MV-4-11 (cell line): ENCODE measurements around the gene GSC2.

Experiments
- DNase-seq: peaks from one replicate; lab custom pipeline; 2025; lab: John Stamatoyannopoulos, UW

Gene GSC2

DNA sequence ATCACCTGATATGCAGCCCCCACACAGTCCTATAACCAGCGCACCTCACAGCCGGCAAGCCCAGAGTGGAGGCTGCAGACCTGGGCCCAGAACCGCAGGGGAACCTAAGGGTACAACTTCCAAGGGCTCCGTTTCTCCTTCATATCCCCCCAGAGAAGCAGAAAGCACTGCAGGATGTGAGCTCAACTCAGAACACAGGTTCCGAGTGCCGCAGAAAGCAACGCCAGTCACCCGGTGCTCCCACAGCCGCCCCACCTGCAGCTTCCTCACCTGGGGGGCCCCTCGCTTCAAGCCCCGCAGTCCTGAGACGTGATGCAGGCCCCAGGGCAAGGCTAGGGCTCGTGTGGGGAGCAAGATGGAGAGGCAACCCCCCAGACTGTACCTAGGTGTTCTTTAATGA is 16.5 kb downstream of the GSC2 start:
- DNase-seq: no peak

DNA sequence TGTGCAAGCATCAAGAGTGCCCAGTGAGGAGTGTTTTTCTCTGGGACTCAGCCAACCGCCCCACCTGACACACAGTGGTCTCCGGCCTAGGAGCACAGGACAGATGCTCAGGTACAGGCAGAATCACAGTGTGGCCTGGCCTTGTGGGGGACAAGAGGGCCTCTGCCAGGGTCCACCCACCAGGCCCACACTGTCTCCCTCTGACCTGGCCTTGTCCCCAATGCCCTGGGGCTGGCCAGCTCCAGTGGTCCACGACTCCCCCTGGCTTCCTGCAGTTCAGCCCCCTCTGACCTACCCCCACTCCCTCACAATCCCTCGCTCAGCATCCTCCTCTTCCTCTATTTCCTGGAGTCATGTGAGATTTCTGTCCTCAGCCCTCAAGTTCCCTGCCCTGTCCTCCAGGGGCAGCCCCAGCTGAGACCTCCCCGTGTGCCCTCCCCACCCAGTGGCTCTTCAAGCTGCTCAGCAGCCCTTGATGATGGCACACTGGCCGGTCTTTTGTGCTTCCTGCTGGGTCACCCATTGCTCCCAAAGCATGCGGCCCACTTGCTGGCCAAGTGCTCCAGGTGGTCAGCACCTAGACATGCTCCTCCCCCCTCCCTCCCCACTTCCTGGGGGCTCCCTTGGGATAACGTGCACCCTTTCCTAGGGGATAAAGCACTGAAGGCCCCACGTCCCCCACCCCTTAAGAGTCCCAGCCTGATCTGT is 17.2 kb downstream of the GSC2 start:
- DNase-seq: no peak

DNA sequence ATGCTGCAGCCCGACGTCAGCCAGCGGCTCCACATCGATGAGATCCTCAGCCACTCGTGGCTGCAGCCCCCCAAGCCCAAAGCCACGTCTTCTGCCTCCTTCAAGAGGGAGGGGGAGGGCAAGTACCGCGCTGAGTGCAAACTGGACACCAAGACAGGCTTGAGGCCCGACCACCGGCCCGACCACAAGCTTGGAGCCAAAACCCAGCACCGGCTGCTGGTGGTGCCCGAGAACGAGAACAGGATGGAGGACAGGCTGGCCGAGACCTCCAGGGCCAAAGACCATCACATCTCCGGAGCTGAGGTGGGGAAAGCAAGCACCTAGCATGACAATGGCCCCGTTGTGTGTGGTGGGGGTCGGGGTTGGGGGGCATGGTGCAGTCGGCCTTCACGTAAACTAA is 17.9 kb downstream of the GSC2 start:
- DNase-seq: no peak

DNA sequence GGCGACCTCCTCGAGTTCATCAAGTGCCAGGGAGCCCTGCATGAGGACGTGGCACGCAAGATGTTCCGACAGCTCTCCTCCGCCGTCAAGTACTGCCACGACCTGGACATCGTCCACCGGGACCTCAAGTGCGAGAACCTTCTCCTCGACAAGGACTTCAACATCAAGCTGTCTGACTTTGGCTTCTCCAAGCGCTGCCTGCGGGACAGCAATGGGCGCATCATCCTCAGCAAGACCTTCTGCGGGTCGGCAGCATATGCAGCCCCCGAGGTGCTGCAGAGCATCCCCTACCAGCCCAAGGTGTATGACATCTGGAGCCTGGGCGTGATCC is 18.4 kb downstream of the GSC2 start:
- no peak for DNase-seq

DNA sequence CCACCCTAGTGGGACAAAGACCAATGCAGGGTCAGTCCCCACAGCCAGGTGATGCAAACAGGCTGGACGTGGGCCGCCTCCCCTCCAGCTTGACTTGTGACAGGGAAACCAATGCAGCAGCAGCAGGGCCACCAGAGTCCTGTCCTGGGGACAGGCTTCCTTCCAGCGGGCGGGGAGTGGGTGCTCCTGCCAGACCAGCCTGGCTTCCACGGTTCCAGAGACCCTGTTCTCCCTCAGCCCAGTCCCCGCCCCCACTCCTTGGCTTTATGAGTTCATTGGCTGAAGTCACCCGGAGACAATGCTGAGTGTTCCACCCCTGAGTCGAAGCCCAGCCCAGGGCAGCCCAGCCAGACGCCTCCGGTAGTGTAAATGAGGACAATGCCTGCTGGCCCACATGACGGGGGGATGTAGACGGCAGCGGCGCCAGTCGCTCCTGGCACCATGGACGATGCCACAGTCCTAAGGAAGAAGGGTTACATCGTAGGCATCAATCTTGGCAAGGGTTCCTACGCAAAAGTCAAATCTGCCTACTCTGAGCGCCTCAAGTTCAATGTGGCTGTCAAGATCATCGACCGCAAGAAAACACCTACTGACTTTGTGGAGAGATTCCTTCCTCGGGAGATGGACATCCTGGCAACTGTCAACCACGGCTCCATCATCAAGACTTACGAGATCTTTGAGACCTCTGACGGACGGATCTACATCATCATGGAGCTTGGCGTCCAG is 19.0 kb downstream of the GSC2 start, which contains the start of gene TSSK2:
Gene TSSK2, plus strand, starts transcription at position 350 of the 726 bp plus-strand sequence. Its CDS starts 92 bp downstream, at position 442.
- DNase-seq: no peak

DNA sequence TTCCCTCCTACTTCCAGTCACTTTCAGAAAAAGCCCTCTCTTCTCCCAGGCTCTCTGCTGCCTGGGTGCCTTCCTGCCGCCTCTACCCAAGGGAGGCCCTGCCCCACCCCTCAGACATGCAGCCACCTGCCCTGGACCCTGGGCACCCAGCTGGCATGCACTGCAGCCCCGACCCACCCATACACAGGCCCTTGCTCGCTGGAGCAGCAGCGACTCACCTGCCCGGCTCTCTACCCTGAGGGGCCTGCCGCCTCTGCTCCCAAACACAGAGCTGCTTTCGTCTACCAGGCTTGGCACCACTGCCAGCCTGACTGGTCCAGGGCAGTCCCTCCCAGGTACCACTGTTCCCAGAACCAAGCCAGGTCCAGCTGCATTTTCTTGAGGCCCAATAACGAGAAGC is 20.2 kb downstream of the GSC2 start:
- DNase-seq: no peak

DNA sequence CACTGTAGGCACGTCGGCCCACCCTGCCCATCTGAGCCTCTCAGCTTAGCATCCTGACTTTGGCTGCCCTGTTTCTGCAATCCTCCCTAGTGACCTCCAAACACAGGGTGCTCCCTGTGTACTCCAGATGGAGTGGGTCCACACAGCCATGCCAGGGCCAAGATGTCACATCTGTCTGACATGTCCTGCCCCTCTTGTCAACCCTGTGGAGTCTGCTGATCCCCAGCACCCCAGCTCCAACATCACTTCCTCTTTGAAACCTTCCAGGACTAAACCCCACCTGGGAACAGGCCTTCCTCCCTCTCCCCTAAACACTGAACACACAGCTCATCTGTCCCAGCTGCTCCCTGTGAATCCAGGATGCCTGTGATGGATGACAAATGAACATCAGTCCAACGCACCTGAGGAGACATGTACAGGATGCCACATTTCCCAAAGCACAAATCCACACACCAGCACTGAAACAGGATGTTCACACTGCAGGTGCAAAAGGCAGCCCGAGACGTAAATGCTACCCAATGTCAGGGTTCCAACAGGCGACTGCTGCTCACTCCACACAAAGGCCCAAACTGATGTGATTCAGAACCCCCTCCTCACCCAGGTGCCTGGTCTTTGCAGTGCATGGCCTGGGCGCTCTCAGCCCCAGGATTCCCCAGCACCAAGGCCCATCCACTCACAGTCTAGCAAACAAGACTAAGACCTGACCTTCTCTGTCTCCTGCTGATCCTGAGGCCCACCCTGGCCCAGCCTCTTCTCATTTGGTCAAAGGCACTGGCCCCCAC is 21.0 kb downstream of the GSC2 start:
- DNase-seq: no peak

DNA sequence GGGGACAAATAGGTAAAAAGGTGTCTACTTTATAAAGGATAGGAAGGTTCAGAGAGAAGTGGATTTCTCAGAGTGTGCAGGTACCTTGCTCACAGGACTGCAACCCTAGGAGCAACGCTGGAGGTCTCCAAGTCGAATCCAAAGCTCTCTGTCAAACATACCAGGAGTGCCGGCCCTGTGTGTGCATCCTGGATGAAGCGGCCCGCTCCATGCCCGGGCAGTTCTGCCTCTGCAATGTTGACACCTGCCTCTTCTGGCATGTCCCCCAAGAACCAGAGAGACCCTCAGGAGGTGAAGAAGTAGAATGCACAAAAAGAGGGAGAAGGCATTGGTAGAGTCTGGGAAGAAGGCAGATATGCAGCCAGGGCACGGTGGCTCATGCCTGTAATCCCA is 22.1 kb downstream of the GSC2 start:
- no peak for DNase-seq

DNA sequence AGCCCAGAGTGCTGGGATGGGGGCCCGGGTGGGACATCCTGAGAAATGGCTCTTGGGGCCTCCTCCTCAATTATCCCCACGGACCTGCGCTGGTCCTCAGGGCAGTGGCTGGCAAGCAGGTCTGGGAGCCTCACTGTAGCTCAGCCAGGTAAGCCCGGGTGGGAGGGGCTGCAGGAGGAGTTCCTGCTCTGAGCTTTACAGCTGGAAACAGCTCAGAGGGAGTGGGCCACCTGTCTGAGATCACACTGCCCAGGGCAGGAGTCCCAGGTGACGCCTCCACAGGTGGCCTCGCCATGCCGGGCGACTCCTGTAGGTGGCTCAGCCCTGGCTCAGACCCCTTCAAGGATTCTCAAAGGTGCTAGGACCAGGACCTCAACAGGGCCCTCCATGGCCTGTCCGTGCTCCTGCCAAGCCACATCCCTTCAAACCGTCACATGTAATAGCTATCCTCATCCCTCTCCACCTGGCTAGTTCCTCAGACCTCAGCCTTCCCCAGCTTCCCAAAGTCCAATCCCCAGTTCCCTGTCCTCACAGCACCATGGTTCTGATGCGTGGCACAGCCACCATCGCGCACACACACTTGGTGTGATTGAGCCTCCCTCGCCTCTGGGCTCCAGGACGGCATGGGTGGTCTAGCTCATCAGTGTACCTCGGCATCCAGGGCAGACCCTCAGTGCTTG is 22.6 kb downstream of the GSC2 start:
- no peak for DNase-seq

DNA sequence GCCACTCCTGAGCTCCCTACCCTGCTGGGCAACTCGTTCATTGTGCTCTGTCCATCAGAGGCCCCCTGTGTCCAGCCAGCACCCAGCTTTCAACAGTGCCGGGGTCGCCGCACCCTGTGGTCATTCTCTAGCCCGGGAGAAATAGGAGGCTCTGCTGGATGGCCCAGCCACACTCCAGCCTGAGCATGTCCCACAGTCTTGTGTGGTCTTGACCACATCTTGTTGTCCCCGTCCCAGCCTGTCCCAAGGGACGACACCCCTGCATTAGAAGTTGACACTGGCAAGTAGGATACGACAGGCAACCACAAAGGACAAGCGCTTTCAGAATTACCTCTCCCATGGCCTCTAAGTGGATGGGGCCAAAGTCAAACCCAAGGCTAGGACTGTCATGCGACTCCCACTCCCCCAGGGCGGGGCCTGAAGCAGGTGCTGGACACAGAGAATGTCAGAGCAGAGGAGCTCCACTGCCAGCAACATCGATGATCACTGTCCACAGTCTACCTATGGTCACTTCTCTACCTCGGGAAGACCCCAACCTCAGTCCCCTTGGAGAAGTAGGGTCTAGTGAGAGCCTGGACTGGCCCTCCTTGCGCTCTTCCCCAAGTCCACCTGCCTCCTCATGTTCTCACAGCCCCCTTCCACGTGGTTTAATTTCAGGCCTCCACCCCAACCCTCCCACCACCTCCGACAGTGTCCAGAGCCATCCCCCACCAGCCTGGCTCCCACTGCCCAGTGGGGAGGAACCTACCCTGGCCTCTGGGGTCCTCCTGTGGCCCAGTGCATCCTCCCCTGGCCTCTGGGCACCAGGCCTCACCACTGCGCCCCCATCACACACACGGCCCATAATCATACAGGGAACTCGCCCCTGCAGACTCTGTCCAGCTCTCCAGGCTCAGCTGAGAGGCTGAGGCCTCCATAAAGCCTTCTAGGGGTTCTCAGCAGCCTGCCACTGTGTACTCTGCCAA is 23.5 kb downstream of the GSC2 start:
- no peak for DNase-seq

DNA sequence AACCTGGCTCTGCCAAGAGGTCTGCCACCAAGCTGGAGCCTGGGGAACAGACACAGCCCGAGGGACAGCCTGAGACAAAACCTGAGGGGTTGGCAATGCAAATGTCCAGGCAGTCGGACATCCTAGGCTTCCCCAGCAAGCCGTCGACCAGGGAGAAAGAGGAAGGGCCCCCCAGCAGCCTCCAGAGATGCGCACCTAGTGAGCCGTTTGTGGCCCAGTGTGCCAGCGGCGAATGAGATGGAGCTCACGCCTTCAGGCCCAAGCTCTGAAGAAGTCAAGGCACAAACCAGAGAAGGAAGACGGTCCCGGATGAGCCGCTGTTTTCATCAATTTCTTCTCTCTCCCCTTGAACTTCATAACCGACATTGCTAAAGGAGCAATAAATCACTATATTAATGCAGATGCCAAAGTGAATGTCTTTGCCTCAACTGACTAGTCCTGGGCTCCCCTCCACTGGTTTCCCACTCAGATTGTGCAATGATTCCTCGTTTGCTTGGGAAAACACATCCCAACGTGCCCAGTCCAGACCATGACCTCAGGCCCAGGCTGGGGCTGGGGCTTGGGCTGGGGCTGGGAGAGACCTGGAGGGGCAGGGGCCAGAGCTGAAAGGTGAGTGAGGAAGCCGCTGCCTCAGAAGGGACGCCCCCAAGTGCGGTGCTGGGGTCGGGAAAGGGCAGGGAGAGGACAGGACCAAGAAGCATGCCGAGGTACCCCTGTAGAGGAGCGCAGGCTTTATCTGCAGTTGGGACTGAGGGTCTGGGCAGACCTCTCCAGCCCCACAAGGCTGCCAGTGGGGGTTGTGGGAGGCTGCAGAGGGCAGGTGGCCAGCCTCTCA is 24.4 kb downstream of the GSC2 start:
- DNase-seq: no peak

DNA sequence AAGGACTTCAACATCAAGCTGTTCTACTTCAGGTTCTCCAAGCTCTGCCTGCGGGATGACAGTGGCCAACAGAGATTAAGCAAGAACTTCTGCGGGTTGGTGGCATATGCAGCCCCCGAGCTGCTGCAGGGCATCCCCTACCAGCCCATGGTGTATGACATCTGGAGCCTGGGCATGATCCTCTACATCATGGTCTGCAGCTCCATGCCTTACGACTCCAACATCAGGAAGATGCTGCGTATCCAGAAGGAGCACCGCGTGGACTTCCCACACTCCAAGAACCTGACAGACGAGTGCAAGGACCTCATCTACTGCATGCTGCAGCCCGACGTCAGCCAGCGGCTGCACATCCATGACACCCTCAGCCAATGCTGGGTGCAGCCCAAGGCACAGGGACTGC is 25.1 kb downstream of the GSC2 start:
- DNase-seq: no peak

DNA sequence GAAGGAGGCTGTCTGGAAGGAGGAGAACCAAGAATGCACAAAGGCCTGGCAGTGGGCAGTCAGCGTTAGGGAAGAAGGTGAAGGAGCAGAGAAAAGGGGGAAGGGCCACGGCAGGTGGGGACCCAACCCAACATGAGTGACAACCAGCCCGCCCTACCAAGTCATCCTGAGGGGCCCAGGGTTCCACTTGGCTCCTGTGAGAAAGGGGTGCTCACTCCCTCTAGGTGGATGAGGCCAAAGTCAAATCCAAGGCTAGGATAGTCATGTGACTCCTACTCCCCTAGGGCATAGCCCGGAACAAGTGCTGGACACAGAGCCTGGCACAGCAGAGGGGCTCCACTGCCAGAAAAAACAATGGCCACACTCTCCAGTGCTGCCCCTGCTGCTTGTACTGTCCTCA is 25.7 kb downstream of the GSC2 start:
- DNase-seq: no peak

DNA sequence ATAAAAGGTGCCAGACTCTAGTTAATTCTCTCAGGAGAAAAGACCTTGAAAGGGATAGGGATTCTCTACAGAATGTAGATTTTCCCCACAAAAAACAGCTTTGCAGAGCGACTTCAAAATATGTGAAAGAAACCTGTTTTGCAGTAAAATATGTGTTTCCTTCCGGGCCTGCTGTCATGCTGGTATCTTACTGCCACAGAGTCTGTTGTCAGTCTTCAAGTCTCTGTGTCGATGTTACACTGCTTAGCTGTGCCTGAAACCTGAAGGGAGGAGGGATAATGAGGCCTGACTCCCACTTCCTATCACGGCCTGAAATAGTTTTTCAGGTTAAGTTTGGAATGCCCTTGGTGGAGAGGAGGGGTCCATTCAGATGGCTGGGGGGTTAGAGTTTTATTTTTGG is 26.2 kb downstream of the GSC2 start:
- no peak for DNase-seq

DNA sequence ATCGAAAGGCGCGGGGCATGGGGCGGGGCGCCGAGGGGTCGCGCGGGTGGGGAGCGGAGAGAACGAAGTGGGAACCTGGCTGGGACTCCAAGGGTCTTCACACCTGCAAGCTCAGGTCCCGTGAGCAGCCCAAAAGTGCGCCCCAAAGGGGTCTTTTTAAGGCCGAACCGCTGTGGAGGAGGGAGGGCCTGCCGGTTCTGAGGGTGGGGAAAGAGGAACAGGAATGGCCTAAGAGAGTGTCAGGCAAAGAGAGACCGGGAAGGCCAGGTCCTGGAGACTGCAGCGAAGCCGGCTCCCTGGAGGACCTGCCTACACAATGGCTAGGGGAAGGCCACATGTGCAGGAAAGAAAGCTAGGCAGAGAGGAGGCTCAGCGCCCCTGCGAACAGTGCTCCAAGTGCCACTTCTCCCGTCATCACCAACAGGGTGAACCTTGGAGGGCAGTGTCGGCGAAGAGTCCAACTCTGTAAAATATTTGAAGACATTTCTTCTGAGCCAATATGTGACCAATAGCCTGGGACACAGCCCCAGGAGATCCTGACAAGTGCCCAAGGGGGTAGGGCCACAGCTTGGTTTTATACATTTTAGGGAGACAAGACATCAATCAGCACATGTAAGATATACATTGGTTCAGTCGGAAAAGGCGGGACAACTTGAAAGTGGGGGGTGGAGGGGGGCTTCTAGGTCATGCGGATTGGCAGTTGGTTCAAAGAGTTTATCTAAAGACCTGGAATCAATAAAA is 27.2 kb downstream of the GSC2 start:
- DNase-seq: no peak

DNA sequence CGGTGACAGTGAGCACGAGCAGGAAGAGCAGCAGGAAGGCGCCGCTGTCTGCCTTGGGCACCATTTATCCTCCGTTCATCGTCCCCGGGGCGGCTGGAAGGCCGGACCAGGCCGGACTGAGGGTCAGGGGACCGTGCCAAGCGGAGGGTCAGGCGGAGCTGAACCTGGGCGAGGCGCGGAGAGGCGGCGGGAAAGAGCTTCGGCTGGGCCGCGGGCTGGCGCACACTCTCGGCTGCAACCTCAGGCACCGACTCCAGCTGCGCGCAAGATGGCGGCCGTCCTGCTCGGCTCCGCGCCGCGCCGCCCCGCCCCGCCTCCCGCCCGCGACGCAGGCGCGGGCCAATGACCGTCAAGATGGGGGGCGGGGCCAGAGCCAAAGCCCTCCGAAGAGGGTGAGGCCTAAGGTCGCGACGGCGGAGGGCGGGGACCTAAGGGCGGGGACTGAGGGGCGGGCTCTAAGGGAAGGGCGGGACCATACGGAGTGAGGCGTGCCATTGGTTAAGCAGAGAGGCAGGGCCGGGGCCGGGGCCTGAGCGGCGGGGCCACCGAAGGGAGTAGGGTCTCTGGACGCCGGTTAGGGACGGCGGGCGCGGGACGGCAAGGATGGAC is 27.8 kb downstream of the GSC2 start, which contains the start of gene DGCR2:
Gene DGCR2, minus strand, starts transcription at position 270 of the 609 bp plus-strand sequence. Its CDS starts 206 bp downstream, at position 64.
- DNase-seq: peak; percentile 89

DNA sequence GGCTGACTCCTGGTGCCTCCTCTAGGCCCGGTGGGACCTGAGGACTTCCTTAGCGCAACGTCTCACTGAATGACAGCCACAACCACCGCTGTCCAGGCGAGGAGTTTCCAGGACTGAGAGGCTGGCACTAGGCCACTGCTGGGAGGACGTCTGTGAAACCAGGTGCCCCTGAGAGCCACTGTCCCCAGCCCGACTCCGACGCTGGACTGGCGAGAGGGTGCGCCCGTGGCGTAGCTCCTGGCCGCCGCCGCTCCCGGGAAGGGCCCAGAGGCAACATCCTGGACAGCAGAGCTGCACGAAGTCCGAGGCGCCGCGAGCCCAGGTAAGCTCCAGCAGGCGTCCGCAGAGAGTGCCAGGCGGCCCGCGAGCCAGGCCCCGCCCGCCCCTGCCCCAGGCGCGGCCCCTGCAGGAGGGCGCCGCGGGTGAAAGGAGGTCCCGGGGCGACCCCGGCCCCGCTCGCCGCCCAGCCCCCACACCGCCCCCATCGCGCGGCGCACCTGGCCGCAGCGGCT is 28.4 kb downstream of the GSC2 start:
- DNase-seq: peak; percentile 26

DNA sequence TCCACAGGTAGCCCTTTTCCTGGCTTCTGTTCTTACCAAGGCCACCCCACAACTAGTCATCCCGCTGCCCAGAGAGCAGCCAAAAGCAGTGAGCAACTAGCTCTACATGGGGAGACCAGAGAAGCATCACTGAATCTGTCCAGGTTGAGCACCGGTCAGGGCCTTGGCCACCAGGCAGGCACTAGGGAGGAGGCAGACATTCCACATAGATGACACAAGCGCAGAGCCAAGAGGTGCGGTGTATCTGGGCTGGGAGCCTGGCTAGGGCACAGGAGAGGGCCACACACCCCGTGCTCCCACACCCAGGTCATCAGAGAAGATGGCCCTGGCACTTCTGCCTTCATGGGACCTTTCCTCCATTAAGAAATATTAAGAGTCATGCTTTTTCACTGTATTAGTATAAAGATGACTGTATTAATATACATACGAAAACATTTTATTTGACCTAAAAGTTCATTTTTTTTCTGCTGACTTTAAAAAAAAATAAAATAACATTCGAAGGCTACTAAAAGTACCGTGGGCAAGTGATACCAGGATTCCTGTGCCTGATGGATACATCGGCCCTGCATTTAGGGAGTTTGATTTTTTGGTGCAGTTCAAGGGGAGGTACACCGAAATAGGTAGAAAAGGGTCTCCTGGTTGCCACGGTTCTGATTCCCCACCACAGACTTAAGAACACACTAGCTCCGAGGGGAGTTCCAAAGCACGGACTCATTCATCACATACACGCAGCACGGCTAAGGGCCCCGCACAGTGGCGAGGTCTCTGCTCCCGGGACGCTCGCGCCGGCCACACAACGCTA is 29.1 kb downstream of the GSC2 start:
- no peak for DNase-seq
